Measurements from ENCODE around the gene LIPM. TPM values are rescaled to one million over a fixed set of nuclear protein-coding genes. Genes with fewer than 3 reads are reported as not detected.
A peak's percentile ranks its signal among the peaks of the same experiment; 100 is the strongest.
"Not testable (repeated sequence)": the region's sequence is repeated elsewhere in the genome, so short reads cannot be mapped to it uniquely, and the experiment has no call there.

Gene LIPM
- polyA plus RNA-seq, 3 donors: not detected

- Histone ChIP-seq H3K9ac (ENCODE audit: insufficient read depth, low read length, poor library complexity, severe bottlenecking) (no peak overlapping the region), H3K9me3 (replicated peaks in 1 of 2; ENCODE audit: control insufficient read depth in 1 of 2, insufficient read depth in 1 of 2, low read length in 2 of 2) (no peaks in the 10 kb centered on the region), H3K79me2 (ENCODE audit: insufficient read depth, low read length) (no peaks in the 10 kb centered on the region), H2AFZ (ENCODE audit: insufficient read depth, low read depth, low read length, poor library complexity, severe bottlenecking) (no peak overlapping the region), H4K20me1 (ENCODE audit: insufficient read depth, low read length) (no peaks in the 10 kb centered on the region), H3K27ac (ENCODE audit: low read depth in 1 of 2, low read length in 2 of 2) (peak overlapping the region; percentile 61 to 80), H3K4me1 (ENCODE audit: control insufficient read depth in 1 of 2, insufficient read depth in 2 of 2, low read length in 2 of 2) (peaks cover 35 to 38% of the 10 kb centered on the region in 2 donors), H3K36me3 (replicated peaks in 1 of 2; ENCODE audit: control insufficient read depth in 1 of 2, insufficient read depth in 2 of 2, low read length in 2 of 2) (peaks cover 0 to 13% of the 10 kb centered on the region in 2 donors), H3K4me2 (replicated peaks; ENCODE audit: extremely low read depth, low read length, poor library complexity, severe bottlenecking) (peak overlapping the region; percentile 54), H3K4me3 (replicated peaks in 1 of 3; ENCODE audit: low read depth in 2 of 3, low read length in 3 of 3) (peak overlapping the region in 1 of 3 experiments; percentile 43), H3K27me3 (ENCODE audit: control insufficient read depth in 2 of 2, insufficient read depth in 2 of 2, low read length in 2 of 2) (no peaks in the 10 kb centered on the region)
- TF ChIP-seq, protein P1, sequence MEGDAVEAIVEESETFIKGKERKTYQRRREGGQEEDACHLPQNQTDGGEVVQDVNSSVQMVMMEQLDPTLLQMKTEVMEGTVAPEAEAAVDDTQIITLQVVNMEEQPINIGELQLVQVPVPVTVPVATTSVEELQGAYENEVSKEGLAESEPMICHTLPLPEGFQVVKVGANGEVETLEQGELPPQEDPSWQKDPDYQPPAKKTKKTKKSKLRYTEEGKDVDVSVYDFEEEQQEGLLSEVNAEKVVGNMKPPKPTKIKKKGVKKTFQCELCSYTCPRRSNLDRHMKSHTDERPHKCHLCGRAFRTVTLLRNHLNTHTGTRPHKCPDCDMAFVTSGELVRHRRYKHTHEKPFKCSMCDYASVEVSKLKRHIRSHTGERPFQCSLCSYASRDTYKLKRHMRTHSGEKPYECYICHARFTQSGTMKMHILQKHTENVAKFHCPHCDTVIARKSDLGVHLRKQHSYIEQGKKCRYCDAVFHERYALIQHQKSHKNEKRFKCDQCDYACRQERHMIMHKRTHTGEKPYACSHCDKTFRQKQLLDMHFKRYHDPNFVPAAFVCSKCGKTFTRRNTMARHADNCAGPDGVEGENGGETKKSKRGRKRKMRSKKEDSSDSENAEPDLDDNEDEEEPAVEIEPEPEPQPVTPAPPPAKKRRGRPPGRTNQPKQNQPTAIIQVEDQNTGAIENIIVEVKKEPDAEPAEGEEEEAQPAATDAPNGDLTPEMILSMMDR (IDR thresholded peaks at IDR 0.05): peak; percentile 97
- DNase-seq: peak; percentile 81 to 89 (median 82)
- WGBS (ENCODE audit: insufficient coverage): 0% methylated on average over 4 of the region's 10 CpGs
- Mint-ChIP-seq H3K4me1 (peaks cover 21% of the 10 kb centered on the region), H3K27me3 (ENCODE audit: low read depth in 3 of 3) (peaks cover 0 to 2% (median 0%) of the 10 kb centered on the region in 3 donors), H3K9me3 (no peaks in the 10 kb centered on the region), H3K27ac (no peak overlapping the region), H3K4me3 (peak overlapping the region in 1 of 2 donors; percentile 52), H3K36me3 (peaks cover 16 to 18% of the 10 kb centered on the region in 2 donors)
- intact Hi-C loops (cut with micrococcal nuclease): loop anchor here (2.0 to 5.0 kb wide), 4 partner anchors 27 to 97 kb away; partner anchors contain the start of gene STAMBPL1 (in 1 of the 2)
Observed at GRCh38 chr10:88835096-88835909, 32.8 kb downstream of the LIPM start.

DNA sequence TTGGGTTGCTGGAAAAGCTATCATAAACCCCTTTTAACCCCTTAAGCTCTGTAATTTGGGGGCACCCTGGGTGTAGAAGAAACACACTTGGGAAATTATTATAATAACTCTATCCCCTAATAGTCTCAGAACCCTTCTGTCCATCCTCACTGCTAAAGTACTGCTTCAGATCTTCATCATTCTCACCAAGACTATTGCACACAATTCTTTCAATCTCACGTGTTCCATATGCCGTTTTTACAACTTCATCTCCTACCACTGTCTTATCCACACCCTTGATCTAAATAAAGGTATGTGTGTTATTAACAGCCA lies 33.3 kb downstream of the LIPM start:
- H3K4me3 ChIP-seq (replicated peaks in 1 of 3; ENCODE audit: low read depth in 2 of 3, low read length in 3 of 3): no peak overlapping the region
- no peak for DNase-seq
- TF ChIP-seq, protein P1 (IDR thresholded peaks at IDR 0.05): peak; percentile 59
- H3K9ac ChIP-seq (ENCODE audit: insufficient read depth, low read length, poor library complexity, severe bottlenecking): no peak overlapping the region
- no peaks in the 10 kb centered on the region for H3K27me3 ChIP-seq (ENCODE audit: control insufficient read depth in 2 of 2, insufficient read depth in 2 of 2, low read length in 2 of 2)
- no peaks in the 10 kb centered on the region for H3K9me3 ChIP-seq (replicated peaks in 1 of 2; ENCODE audit: control insufficient read depth in 1 of 2, insufficient read depth in 1 of 2, low read length in 2 of 2)
- peak overlapping the region; percentile 54 for H3K4me2 ChIP-seq (replicated peaks; ENCODE audit: extremely low read depth, low read length, poor library complexity, severe bottlenecking)
- WGBS (ENCODE audit: insufficient coverage): no CpG with 5 or more reads among the region's 2 CpGs
- H2AFZ ChIP-seq (ENCODE audit: insufficient read depth, low read depth, low read length, poor library complexity, severe bottlenecking): no peak overlapping the region
- Mint-ChIP-seq H3K4me3 (no peak overlapping the region), H3K4me1 (peaks cover 25% of the 10 kb centered on the region), H3K9me3 (no peaks in the 10 kb centered on the region), H3K27me3 (ENCODE audit: low read depth in 3 of 3) (peaks cover 0 to 2% (median 0%) of the 10 kb centered on the region in 3 donors), H3K36me3 (peaks cover 12 to 14% of the 10 kb centered on the region in 2 donors), H3K27ac (no peak overlapping the region)
- peaks cover 40 to 41% of the 10 kb centered on the region in 2 donors for H3K4me1 ChIP-seq (ENCODE audit: control insufficient read depth in 1 of 2, insufficient read depth in 2 of 2, low read length in 2 of 2)
- no peaks in the 10 kb centered on the region for H4K20me1 ChIP-seq (ENCODE audit: insufficient read depth, low read length)
- no peaks in the 10 kb centered on the region for H3K79me2 ChIP-seq (ENCODE audit: insufficient read depth, low read length)
- peaks cover 0 to 9% of the 10 kb centered on the region in 2 donors for H3K36me3 ChIP-seq (replicated peaks in 1 of 2; ENCODE audit: control insufficient read depth in 1 of 2, insufficient read depth in 2 of 2, low read length in 2 of 2)
- intact Hi-C loops (cut with micrococcal nuclease): loop anchor here (2.0 to 5.0 kb wide), 4 partner anchors 27 to 97 kb away; partner anchors contain the start of gene STAMBPL1 (in 1 of the 2)
- H3K27ac ChIP-seq (ENCODE audit: low read depth in 1 of 2, low read length in 2 of 2): no peak overlapping the region

DNA sequence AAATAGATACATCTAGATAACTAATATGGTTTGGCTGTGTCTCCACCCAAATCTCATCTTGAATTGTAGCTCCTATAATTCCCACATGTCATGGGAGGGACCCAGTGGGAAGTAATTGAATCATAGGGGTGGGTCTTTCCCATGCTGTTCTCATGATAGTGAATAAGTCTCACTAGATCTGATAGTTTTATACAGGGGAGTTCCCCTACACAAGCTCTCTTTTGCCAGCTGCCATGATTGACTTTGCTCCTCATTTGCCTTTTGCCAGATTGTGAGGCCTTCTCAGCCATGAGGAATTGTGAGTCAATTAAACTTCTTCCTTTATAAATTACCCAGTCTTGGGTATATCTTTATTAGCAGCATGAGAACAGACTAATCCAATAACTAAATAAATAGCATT lies 35.1 kb downstream of the LIPM start:
- not testable (repeated sequence) for H3K27me3 ChIP-seq (ENCODE audit: control insufficient read depth in 2 of 2, insufficient read depth in 2 of 2, low read length in 2 of 2); H3K4me3 ChIP-seq (replicated peaks in 1 of 3; ENCODE audit: low read depth in 2 of 3, low read length in 3 of 3); H3K4me3 Mint-ChIP-seq; H4K20me1 ChIP-seq (ENCODE audit: insufficient read depth, low read length); H3K27ac Mint-ChIP-seq; H3K4me2 ChIP-seq (replicated peaks; ENCODE audit: extremely low read depth, low read length, poor library complexity, severe bottlenecking); H3K36me3 Mint-ChIP-seq; H3K79me2 ChIP-seq (ENCODE audit: insufficient read depth, low read length); H3K9me3 ChIP-seq (replicated peaks in 1 of 2; ENCODE audit: control insufficient read depth in 1 of 2, insufficient read depth in 1 of 2, low read length in 2 of 2); H3K9ac ChIP-seq (ENCODE audit: insufficient read depth, low read length, poor library complexity, severe bottlenecking); H3K9me3 Mint-ChIP-seq; H3K27me3 Mint-ChIP-seq (ENCODE audit: low read depth in 3 of 3); H3K36me3 ChIP-seq (replicated peaks in 1 of 2; ENCODE audit: control insufficient read depth in 1 of 2, insufficient read depth in 2 of 2, low read length in 2 of 2); H3K27ac ChIP-seq (ENCODE audit: low read depth in 1 of 2, low read length in 2 of 2); H2AFZ ChIP-seq (ENCODE audit: insufficient read depth, low read depth, low read length, poor library complexity, severe bottlenecking)
- peaks cover 34% of the 10 kb centered on the region for H3K4me1 Mint-ChIP-seq
- intact Hi-C loops (cut with micrococcal nuclease): loop anchor here (5.0 kb wide), 2 partner anchors 45 to 95 kb away; partner anchors contain the start of gene STAMBPL1 (in 1 of the 2)
- peaks cover 48% of the 10 kb centered on the region in 2 donors for H3K4me1 ChIP-seq (ENCODE audit: control insufficient read depth in 1 of 2, insufficient read depth in 2 of 2, low read length in 2 of 2)
- peak in 1 of 3 donors; percentile 25 for DNase-seq

Data from CD14-positive monocyte (primary cell).